Cerebellar nuclear complex (tissue), 1 donor: ENCODE results near the gene AFF2.

Source experiments
- DNase-seq, 2 experiments: peaks; one replicate each; lab custom pipeline; 2025; lab: John Stamatoyannopoulos, UW

AFF2 gene

GRCh38 chrX:149010013-149010852 is 509.8 kb downstream of the AFF2 start:
- DNase-seq, result no peak

DNA sequence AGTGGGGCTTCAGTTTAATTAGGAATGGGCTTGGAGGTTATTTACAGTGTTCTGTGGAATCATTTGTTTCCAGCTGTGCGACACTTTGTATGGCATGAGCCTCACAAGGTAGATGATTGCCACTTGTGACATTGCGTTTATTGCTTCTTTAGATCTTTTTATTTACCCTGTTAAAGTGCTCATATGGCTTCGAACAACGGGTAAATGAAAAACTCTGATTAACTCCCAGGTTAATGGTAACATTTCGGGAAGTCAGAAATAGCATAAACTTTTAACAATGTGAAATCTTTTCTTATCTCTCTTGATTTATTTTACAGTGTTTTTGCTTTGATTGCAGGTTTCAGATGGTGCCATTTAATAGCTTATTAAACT is 510.4 kb downstream of the AFF2 start:
- no peak for DNase-seq

GRCh38 chrX:149013081-149013480 is 512.7 kb downstream of the AFF2 start:
- DNase-seq, result peak; percentile 2 to 9

GRCh38 chrX:149021159-149021558 is 520.7 kb downstream of the AFF2 start:
- DNase-seq, result no peak

DNA sequence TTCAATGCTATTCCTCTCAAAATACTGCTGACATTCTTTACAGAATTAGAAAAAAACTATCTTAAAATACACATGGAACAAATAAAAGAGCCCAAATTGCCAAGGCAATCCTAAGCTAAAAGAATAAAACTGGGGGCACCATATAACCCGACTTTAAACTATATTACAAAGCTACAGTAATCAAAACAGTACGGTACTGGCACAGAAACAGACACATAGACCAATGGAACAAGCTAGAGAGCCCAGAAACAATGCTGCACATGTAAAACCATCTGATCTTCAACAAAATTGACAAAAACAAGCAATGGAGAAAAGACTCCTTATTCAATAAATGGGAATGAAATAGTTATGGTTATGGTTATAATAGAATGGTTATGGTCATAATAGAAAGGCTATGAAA is 522.1 kb downstream of the AFF2 start:
- no peak for DNase-seq

- no peak for DNase-seq
Observed at GRCh38 chrX:149032449-149032848, 532.0 kb downstream of the AFF2 start.

DNA sequence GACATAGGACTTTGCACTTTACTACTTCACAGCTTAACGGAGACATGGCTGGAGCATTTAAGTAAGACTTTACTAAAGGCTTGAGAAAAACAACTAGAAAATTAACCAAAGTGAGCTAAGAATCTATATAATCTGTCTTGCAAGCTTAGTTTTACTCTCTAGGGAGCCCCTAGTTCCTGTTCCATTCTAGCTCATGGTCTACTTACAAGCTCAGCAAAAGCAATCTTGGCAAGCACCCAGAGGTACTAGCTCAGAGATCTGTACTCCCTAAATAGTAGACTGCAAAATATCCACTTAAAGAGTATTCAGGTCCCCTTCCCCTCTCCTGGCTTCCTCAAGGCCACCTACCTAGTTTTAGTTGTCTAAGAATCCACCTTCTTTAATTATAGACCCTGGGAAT is 535.7 kb downstream of the AFF2 start:
- no peak for DNase-seq

GRCh38 chrX:149037281-149037870 is 537.0 kb downstream of the AFF2 start:
- DNase-seq, result no peak

DNA sequence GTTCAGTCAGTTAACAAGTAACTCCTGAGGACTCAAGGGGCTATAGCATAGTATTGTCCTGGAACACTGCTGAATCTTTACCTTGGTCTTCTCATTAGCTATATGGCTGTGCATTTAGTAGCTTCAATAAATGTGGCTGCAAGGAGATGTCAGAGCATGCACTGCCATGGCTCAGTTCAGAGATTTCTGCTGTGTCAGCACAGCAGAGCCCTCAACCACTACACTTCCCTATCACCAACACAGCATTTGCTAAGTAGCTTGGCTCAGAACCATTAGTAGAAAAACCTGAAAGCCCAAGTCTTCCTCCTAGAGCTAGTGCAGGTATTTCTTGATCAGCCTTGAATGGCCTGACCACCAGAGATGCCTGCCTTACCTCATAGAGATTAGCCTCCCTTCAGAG is 538.6 kb downstream of the AFF2 start:
- no peak for DNase-seq

GRCh38 chrX:149040873-149041535 is 540.6 kb downstream of the AFF2 start:
- DNase-seq, result no peak

GRCh38 chrX:149043401-149043800 is 543.0 kb downstream of the AFF2 start:
- DNase-seq, result no peak

GRCh38 chrX:149044471-149044870 is 544.1 kb downstream of the AFF2 start:
- no peak for DNase-seq

- no peak for DNase-seq
Observed at GRCh38 chrX:149045645-149046210, 545.3 kb downstream of the AFF2 start.
